Activated CD4-positive, CD25-positive, alpha-beta regulatory T cell treated with anti-CD3 and anti-CD28 coated beads, Interleukin-2, amount 50 U/mL, for 16 hours (primary cell): ENCODE data around the gene MED12.
"Not testable (repeated sequence)": the region's sequence is repeated elsewhere in the genome, so short reads cannot be mapped to it uniquely, and the experiment has no call there.

Experiments used
- DNase-seq: peaks from one replicate; pipeline ENCODE4 v3.0.0-alpha.2; 2020; ENCODE audit warnings: low read depth, low spot score

MED12 gene

DNA sequence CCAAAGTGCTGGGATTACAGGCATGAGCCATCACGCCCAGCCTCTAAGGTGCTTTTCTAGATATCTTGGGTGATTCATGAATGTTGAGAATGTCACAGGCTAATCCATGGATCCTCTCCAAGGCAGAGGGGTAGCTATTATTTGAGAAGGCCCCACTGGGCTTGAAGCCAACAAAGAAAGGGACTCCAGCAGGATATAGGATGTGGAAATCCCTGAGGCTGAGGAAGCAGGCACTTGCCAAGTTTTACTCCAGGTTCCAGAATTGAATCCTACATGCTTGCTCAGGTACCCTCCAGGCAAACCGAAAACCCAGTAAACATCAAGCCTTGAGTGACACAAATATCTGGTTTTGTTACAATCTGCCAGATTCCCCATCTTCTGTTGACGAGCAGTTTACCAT lies 42.1 kb downstream of the MED12 start:
- no peak for DNase-seq

DNA sequence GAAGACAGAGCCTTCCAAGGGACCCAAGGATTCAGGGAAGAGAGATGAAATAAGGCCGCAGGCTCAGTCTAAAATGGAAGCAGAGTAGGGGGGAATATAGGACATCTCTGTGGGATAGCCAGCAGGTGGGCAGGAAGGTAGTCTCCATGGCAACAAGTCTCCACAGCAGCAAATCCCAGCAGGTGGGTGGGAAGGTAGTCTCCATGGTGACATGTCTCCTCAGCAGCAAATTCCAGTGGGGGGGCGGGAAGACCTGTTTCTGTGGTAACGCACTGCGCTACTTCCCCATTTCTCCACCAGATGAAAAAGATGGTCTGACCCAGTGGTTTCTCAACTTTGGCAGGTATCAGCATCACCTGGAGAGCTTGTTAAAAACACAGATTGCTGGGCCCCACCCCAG lies 44.6 kb downstream of the MED12 start:
- no peak for DNase-seq

DNA sequence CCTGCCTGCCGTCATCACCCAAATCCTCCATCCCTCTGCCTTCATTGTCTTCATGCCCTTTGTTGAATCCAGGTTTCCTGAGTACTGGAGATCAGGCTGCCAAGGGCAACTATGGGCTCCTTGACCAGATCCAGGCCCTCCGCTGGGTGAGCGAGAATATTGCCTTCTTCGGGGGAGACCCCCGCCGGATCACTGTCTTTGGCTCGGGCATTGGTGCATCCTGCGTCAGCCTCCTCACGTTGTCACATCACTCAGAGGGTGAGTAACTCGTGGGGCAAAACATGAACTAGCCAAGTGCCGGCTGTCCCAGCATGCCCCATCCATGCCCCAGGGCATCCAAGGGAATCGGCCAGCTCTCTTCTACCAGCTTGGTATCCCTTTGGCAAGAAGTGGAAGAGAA lies 45.7 kb downstream of the MED12 start:
- no peak for DNase-seq

DNA sequence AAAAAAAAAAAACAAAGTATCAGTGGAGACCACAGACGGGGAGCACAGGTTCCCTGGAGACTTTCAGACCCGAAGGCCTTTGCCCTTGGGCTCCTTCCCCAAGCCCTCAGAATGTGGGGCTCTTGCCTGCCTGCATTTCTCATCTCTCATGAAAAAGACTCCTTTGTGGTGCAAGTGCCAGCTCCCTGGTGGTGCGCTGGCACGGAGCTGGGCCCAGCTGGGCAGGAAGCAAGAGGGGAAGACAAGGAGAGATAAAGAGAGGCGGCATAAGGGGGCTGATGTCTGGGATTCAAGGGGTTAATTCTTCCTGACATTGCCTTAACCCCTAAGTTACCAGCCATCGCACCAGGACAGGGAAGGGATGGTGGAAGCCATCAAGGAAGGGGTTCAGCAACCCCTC lies 48.1 kb downstream of the MED12 start:
- no peak for DNase-seq

DNA sequence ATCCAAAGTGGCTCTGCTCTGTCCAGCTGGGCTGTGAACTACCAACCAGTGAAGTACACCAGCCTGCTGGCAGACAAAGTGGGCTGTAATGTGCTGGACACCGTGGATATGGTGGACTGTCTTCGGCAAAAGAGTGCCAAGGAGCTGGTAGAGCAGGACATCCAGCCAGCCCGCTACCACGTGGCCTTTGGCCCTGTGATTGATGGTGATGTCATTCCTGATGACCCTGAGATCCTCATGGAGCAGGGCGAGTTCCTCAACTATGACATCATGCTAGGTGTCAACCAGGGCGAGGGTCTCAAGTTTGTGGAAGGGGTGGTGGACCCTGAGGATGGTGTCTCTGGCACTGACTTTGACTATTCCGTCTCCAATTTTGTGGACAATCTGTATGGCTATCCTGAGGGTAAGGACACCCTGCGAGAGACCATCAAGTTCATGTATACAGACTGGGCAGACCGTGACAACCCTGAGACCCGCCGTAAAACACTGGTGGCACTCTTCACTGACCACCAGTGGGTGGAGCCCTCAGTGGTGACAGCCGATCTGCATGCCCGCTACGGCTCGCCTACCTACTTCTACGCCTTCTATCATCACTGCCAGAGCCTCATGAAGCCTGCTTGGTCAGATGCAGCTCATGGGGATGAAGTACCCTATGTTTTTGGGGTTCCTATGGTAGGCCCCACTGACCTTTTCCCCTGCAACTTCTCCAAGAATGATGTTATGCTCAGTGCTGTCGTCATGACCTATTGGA lies 48.8 kb downstream of the MED12 start:
- no peak for DNase-seq

DNA sequence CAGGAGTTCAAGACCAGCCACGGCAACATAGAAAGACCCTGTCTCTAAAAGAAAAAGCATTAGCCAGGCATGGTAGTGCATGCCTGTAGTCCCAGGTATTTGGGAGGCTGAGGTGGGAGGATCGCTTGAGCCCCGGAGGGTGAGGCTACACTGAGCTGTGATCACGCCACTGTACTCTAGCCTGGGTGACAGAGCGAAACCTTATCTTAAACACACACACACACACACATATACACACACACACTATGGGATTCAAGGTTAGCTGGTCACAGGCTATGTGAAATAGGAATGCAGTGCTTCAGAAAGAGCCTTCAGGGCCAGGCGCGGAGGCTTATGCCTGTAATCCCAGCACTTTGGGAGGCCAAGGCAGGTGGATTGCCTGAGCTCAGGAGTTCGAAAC lies 49.7 kb downstream of the MED12 start:
- no peak for DNase-seq

DNA sequence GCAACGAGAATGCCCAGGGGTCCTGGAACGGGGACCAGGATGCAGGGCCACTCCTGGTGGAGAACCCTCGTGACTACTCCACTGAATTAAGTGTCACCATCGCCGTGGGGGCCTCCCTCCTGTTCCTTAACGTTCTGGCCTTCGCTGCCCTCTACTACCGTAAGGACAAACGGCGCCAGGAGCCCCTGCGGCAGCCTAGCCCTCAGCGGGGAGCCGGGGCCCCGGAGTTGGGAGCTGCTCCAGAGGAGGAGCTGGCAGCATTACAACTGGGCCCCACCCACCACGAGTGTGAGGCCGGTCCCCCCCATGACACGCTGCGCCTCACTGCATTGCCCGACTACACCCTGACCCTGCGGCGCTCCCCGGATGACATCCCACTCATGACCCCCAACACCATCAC lies 51.2 kb downstream of the MED12 start:
- no peak for DNase-seq

DNA sequence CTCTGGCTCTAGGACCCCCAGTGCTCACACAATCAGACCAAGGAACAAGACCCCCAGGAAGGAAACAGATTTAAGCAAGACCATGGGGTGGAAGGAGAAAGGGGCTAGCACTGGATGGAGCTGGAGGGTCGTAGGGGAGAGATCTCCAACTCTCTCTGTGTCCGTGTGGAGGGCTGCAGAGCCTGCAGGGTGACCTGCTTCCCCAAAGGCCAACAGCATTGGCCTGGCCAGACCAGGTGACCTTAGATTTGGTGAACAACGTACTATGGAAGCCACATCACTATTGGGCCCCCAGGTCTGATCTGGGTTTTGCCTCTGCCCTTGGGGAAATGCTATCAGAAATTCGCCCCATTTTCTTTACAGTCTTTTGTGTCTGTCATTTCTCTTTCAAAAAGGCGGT lies 52.3 kb downstream of the MED12 start:
- no peak for DNase-seq

DNA sequence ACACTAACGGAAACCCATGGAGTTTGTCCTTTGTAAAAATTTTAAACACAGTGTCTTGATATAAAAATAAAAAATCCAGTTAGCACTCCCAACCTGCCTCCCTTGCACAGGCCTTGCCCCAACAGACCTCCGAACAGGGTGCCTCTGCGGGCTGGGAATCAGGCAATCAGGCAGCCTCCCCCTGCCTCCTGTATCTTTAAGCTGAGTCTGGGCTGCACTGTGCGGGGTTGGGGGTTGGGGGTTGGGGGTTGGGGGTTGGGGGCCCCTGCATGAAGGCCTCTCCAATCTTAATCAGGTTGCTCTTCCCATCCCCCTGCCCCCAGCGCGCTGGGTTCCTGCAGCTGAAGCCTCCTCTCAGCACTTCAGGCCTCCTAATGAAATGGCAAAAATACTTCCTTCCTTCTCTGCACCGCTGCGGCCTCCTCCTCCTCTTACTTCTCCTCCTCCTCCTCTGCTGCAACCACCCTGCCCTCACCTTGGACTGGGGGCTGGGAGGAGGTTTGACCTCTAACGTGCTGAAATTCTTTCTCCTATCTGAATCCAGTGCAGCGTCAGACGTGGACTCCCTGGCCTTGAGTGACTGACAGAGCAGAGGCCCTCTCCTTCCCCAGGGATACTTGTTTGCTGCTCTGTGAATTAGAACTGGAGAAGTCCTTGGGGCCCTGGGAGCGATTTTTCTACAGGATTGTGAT lies 52.9 kb downstream of the MED12 start:
- DNase-seq = no peak

DNA sequence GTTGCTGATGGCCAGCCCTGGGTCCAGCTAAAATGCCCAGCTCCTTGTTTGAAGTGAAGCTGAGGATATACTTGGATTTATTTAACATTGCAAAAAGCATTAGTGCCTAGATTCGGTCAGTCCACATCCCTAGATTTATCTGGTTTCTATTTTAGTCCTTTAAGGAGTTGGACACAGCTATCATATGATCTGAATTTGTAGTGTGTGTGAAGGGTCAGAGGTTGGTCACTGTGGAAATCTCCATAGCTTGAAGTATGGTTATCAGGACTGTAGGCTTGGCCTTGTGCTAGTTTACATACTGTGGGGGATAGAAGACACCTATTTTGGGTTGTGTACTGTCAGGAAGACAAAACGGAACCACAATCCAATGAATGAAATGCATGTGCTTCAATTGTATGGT lies 55.0 kb downstream of the MED12 start:
- DNase-seq = no peak

DNA sequence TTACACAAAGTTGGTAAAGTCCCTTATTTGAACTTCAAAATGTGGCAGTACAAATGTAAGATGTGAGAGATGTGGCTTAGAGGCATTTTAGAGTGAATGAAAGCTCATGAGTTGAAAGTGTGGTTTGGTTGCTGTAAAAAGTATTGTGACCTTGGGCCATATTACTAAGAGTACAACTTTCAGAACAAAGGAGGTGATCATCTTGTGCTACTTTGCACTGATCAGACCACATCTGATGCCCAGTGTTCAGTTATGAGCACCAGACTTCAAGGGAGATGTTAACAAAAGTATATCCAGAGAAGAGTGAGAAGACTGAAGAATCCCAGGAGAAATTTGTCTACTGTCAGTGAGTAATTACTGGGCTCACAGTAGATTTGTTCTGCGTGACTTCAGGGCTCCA lies 56.4 kb downstream of the MED12 start:
- no peak for DNase-seq

DNA sequence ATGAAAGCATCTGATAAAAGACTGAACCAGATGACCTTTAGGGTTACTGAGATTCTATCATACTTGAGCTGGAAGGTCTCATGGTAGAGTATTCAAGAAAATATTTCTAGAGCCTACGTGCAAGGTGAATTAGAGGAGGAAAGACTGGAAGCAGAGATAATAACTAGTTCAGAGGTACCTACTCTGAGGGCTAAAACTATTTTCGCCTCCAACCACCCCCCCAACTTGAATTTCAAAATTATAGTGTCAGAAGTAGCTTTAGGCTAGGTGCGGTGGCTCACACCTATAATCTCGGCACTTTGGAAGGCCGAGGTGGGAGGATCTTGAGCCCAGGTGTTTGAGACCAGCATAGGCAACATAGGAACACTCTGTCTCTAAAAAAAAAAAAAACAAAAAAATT lies 57.1 kb downstream of the MED12 start:
- DNase-seq = no peak

DNA sequence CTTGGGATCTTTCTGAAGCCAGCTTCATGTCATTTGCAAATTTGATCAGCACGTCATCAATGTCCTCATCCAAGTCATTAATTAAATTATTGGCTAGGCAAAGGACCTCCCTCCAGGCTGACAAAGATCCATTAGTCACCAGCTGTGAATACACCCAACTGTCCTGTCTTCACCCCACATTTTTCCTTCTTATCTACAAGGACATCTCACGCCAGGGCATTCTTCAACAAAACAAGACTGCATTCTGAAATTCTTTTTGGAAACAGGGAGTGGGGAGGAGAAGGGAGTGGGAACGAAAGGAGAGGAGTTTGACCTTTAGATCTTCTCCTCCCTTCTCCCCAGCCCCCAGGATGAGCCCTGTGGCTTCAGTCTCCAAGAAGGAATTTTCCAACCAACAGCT lies 58.9 kb downstream of the MED12 start:
- DNase-seq = no peak

DNA sequence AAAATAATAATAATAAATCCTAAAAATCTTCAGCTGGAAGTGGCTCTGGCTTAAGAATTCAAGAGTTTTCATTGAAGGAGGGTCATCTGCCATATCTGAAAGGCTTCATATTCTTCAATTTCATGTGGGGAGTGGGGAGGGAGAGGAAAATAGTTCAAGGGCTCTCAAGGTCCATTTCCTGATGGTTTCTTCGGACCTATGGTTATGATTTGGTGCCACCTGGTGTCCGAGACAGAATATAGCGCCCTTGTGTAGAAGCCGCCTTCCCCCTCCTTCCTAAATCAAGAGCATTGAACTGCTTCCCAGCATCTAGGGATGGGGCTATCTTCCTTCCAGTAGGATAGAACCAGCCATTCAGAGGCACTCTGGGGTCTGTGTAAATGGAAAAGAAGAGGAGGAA lies 60.5 kb downstream of the MED12 start:
- no peak for DNase-seq

DNA sequence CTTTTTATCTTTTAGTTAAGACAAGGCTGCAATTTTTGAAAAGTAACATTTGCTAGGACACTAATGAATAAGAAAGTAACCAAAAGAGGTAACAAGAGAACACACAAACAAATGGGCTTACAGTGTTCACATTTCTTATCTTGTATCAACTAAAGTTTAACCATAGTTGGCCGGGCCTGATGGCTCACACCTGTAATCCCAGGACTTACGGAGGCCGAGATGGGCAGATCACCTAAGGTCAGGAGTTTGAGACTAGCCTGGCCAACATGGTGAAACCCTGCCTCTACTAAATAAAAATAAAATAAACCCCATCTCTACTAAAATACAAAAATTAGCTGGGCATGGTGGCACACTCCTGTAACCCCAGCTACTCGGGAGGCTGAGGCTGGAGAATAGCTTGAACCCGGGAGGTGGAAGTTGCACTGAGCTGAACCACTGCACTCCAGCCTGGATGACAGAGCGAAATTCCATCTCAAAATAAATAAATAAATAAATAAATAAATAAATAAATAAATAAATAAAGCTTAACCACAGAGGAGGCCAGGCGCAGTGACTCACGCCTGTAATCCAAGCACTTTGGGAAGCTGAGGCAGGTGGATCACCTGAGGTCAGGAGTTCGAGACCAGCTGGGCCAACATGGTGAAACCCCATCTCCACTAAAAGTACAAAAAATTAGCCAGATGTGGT lies 62.3 kb downstream of the MED12 start:
- DNase-seq = not testable (repeated sequence)

DNA sequence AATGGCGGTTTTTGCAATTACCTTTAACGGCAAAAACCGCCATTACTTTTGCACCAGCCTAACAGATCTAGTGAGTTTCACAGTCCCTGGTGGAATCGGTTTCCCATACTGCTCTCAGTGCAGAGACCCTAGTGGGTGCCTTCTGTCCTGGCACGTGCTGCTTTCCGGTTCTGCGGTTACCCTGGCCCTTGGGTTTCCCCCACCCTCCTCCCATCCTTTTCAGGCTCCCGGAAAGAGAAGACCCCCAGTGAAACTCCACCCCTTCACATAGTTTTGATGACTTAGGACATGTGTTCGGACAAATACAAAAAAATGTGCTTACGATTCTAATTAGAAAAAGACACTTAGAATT lies 63.1 kb downstream of the MED12 start:
- DNase-seq = no peak

DNA sequence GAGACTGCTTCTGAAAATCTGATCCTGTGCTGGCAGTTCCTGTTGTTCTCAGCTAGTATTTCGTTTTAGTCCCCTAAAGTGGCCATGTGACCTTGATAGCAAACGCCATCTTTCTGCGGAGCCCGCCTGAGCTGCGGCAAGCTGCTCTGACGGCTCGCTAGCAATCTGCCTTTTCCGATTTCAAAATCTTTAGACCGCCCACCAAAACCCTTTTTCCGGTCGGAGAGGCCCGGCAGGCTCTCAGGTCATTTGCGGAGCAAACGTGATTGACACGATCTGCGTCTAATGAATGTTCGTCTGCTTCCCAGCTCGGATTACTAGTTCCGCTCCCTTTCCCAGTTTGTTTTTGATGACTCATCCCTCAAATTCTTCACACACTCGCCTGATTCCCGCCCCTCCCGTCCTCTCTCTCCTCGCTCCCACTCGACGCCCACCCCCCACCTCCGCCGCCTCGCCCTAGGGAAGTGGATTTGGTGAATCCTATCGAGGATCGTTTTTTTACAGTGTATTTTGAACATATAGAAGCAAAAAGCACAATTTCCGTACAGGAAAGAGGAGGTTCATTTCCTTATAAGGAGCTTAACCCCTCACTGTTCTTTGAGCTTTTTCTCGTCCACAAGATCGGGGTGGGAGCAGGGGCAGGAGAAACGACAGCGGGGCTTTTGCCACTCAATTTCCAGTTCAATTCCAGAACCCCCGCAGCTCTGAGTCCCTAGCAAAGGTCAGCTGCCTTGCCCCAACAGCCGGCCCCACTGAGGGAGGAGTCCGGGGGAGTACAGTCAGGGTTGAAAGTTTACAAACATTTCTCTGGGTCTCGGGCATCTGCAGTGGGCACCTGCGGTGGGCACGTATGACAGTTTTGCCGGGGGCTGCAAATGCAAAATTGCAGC lies 63.8 kb downstream of the MED12 start:
- peak; percentile 63 for DNase-seq

DNA sequence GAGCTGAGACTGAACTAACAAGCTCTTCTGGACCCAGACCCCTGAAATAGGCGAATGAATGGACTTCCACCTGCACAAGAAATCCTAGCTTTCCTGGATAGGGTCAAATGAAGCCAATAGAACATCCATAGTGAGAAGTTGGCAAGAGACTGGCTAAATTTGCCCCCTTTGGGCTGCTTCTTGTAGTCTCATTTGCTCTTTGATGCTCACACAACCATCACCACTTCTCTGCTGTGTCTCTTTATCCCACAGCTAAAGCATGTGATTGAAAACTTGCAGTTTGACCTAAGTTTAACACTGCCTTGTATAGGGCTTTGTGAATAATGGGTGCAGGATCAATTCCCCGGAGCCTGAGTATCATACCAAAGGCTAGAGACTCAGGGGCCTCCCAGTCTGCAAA lies 64.5 kb downstream of the MED12 start:
- no peak for DNase-seq

DNA sequence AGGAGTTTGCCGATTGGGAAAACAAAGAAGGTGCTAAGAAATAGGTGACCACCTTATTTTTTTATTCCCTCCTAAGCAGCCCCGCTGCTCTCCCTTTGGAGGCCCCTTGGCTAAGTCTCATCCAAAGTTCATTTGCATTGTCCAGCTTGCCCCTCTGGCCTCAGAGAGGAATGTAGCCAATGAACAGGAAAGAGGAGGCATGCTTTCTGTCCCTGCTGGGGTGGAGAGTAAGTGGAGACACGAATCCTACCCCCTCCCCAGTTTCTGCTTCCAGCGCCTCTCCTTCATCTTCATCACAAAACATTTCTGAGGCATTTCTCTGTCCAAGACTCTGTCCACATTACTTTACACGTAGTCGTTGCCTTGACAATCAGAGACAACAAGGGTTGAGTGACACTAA lies 64.9 kb downstream of the MED12 start:
- no peak for DNase-seq

DNA sequence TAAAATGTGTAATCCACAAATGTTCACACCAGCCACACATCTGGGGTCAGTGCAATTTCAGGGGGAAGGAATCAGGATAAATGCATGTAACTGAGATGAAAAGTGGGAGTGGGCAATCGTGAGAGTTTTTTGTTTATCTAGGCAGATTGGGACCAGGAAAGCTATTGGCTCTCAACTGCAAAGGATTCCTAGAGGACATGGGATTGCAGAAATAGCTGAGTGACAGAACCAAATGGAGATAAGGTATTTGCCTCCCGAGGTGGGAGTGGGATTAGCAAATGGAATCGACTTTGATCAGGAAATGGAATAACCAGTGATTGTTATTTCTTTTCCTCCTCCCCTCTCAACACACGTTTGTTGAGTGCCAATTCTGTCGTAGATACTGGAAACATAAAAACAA lies 65.7 kb downstream of the MED12 start:
- no peak for DNase-seq

DNA sequence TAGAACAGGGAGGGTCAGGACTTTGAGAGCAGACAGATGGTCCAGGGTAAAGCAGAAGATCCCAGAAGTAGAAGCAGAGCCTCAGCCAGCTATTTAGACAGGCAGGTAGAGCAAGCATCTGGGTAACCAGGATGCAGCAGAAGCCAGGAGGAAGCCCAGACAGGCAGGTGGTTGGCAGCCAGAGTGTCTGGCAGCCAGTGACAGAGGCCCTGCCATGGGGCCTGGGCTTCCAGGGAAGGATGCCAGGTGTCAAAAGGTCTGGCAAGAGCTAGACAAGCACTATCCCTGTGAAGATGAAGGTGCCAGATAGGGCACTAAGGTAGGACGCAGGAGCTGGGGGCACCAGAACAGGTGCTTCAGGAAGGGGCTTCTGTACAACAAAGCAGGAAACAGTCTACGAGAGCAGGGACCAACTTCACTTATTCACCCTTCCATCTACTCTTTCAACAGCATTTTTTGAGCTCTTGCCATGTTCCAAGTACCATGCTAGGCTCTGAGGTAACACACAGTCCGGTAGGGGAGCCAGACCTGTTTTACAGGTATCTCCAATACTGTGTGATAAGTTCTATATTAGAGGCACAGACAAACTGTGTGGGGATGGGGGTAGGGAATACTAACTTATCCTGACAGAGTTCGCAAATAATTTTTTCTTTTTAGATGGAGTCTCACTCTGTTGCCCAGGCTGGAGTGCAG lies 66.6 kb downstream of the MED12 start:
- no peak for DNase-seq
